Astrocyte of the cerebellum (primary cell): ENCODE data around the gene SYTL1.

Experiments
- DNase-seq: peaks from one replicate; pipeline ENCODE4 v3.0.0-alpha.2; 2011; ENCODE audit warnings: low read depth
- H3K4me3 ChIP-seq: 2 replicates; pipeline ENCODE4 v1.5.1; 2011; ENCODE audit warnings: mild to moderate bottlenecking, low read depth, low read length, moderate library complexity
- CTCF ChIP-seq: IDR thresholded peaks from 2 replicates; pipeline ENCODE4 v1.5.1; 2012; ENCODE audit warnings: low read length, low read depth, moderate library complexity, mild to moderate bottlenecking; ENCODE audit errors: missing control alignments
- in situ Hi-C: cut with HindIII; loops from 2 replicates; pipeline ENCODE4 v1.10.0; 2017; ENCODE audit warnings: low sequenced_read_pairs

The SYTL1 gene

GRCh38 chr1:27306071-27306470, 35.8 kb upstream of the SYTL1 start:
- in situ Hi-C loops, result no loop called here
- H3K4me3 ChIP-seq, result no peak overlapping the region
- TF ChIP-seq CTCF, result no peak
- no peak for DNase-seq

- no peak for DNase-seq
- H3K4me3 ChIP-seq, result no peak overlapping the region
- no peak for TF ChIP-seq CTCF
- in situ Hi-C loops, result no loop called here
These were observed 34.7 kb upstream of the SYTL1 start for GRCh38 chr1:27306892-27307761.

- in situ Hi-C loops, result no loop called here
- no peak for TF ChIP-seq CTCF
- no peak overlapping the region for H3K4me3 ChIP-seq
- DNase-seq, result no peak
These were observed 33.8 kb upstream of the SYTL1 start for GRCh38 chr1:27307874-27308598.

- H3K4me3 ChIP-seq, result no peak overlapping the region
- no peak for TF ChIP-seq CTCF
- DNase-seq, result no peak
- in situ Hi-C loops, result no loop called here
These were observed 27.7 kb upstream of the SYTL1 start for GRCh38 chr1:27314169-27314568.

GRCh38 chr1:27314737-27315136, 27.1 kb upstream of the SYTL1 start:
- DNase-seq, result no peak
- in situ Hi-C loops, result no loop called here
- TF ChIP-seq CTCF, result no peak
- no peak overlapping the region for H3K4me3 ChIP-seq

- DNase-seq, result no peak
- H3K4me3 ChIP-seq, result no peak overlapping the region
- in situ Hi-C loops, result no loop called here
- TF ChIP-seq CTCF, result no peak
These were observed 25.0 kb upstream of the SYTL1 start for GRCh38 chr1:27316860-27317259.
